ENCODE data around the gene KICS2.
"Not testable (repeated sequence)": the region's sequence is repeated elsewhere in the genome, so short reads cannot be mapped to it uniquely, and the experiment has no call there.

Gene KICS2

DNA sequence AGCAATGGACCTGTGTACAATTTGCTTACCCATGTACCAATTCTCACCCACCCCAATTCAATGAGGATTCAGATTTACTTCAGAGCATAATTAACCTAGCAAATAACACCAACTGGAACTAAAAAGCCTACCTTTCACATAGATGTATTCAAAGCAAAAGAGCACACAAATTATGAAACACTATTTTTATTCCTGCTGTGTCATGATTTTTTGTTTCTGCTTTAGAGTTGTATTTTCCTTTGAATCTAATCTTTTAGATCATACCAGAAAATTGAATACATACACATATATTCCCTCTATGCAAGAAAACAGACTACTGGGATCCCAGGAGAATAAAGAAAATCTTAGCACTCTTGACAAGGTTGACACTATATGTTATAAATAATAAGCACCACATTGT lies 5.9 kb downstream of the KICS2 start:
- no peak for DNase-seq (ENCODE audit: low read depth)

DNA sequence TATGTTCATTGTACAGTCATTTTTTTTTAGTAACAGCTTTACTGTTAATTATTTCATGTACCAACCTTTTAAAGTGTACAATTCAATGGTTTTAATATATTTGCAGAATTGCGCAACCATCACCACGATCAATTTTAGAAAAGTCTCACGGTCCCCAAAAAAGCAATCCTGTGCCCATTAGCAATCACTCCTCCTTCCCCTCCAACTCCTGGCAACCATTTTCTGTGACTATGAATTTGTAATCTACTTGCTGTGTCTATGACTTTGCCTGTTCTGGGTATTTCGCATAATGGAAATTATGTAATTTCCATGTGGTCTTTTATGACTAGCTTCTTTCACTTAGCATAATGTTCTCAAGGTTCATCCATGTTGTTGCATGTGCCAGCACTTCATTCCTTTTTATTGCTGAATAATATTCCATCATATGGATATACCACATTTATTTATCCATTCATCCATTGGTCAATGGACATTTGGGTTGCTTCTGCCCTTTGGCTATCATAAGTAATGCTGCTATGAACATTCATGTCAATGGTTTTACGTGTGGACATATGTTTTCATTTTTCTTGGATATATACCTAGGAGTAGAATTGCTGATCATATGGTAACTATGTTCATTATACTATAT lies 9.9 kb downstream of the KICS2 start:
- no peak for DNase-seq (ENCODE audit: low read depth)

DNA sequence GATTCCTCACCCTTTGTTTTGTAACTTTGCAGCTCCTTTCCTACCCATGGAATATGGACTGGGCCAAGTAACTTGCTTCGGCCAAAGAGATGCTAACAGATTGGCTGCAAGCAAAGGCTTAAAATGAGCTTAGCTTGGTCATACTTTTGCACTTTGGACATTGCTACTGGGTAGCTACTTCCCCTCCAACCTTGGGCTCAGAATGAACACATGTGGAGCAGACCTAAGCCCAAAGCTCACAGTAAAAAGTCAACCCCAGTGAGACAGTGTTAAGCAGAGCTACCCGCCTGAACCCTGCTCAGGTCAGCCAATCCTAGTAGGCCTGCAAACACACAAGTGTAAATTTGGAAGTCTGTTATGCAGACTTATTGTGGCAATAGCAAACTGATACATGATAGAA lies 14.6 kb downstream of the KICS2 start:
- no peak for DNase-seq (ENCODE audit: low read depth)

DNA sequence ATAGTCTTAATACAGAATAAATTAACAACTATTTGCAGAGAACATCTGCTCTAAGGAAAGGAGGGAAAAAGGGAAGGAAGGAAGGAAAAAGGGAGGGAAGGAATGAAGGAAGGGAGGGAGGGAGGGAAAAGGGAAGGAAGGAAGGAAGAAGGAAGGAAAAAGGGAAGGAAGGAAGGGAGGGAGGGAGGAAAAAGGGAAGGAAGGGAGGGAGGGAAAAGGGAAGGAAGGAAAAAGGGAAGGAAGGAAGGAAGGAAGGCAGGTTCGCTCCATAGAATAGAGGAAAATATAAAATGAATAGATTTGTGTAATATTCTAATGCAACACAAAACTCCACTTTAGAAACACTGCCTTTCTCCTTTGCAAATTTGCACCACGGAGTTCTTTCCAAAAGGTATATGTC lies 16.6 kb downstream of the KICS2 start:
- no peak for DNase-seq (ENCODE audit: low read depth)

DNA sequence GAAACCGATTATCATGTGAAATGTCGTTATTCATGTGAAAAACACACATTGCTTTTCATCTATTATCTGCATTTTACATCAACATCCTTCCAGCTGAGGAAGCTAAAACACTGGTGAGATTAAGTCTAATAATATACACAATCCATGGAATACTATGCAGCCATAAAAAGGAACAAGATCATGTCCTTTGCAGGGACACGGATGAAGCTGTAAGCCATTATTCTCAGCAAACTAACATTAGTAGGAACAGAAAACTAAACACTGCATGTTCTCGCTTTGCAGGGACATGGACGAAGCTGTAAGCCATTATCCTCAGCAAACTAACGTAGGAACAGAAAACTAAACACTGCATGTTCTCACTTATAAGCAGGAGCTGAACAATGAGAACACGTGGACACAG lies 18.3 kb downstream of the KICS2 start:
- no peak for DNase-seq (ENCODE audit: low read depth)

DNA sequence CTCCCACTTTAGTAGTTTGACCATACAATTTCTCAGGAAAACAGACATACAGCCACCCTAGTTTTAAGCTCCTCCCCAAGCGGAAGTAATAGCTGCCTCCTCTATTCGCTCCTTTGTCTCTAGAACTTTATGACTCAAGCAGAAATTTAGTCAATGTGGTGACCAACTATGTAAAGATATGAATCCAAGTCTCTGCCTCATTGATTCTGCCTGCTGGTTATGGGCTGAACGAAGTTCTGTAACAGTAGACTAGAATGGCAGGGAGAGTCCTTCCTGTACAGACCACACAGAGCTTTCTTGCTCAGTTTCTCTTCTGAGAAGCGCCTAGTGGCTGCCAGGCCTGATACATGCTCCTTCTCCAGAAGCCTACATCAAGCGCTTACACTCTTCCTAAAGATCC lies 19.1 kb downstream of the KICS2 start:
- DNase-seq (ENCODE audit: low read depth) = no peak

DNA sequence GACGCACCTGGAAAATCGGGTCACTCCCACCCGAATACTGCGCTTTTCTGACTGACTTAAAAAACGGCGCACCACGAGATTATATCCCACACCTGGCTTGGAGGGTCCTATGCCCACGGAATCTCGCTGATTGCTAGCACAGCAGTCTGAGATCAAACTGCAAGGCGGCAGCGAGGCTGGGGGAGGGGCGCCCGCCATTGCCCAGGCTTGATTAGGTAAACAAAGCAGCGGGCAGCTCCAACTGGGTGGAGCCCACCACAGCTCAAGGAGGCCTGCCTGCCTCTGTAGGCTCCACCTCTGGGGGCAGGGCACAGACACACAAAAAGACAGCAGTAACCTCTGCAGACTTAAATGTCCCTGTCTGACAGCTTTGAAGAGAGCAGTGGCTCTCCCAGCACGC lies 26.3 kb downstream of the KICS2 start:
- not testable (repeated sequence) for DNase-seq (ENCODE audit: low read depth)

DNA sequence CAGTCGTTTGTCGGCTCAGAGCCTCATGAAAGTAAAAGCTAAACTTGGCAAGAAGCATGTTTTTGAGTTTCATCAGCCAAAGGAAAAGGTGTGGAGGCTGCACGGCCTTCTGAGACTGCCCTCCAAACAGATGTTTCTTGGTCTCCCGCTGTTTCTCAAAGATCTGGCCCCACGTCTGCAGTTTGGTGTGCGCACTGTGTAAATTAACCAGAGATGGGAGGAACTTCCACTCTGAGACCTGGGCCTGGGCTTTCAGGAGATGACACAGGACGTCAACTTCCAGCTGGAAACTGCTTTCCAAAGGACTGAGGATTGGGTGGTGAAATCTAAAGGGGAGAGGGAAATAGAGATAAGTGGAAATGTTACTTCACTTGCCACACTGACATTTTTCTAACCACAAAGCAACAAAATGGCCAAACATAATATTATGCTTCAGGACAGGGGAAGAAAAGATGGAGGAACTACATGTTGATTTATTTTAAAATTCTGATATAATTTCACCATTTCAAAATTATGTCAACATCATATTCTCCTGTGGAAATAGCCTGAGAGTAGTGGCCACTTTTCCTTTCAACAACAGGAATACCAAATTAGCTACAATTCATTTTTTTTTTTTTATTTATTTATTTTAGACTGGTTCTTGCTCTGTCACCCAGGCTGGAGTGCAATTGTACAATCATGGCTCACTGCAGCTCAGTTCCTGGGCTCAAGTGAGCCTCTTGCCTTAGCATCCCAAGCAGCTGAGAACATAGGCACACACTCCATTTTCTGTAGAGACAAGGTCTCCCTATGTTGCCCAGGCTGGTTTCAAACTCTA lies 27.6 kb downstream of the KICS2 start:
- no peak for DNase-seq (ENCODE audit: low read depth)

DNA sequence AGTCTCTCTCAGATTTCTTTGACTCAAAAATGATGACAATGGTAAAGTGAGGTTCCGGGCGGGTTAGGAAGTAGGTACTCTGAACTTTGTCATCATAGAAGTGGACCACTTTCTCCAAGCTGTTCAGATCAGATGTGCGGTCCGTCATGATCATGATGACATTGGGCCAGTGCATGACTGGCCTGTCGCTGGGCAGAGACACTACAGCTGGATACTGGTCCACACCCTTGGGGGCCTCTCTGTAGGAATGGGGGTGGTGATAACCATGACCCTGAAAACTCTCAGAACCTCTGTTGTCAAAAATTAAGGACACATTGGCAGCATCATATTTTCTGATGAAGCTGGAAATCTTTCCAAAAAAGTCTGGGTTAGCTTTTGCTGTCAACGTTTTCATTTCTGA lies 28.2 kb downstream of the KICS2 start:
- DNase-seq (ENCODE audit: low read depth) = no peak

DNA sequence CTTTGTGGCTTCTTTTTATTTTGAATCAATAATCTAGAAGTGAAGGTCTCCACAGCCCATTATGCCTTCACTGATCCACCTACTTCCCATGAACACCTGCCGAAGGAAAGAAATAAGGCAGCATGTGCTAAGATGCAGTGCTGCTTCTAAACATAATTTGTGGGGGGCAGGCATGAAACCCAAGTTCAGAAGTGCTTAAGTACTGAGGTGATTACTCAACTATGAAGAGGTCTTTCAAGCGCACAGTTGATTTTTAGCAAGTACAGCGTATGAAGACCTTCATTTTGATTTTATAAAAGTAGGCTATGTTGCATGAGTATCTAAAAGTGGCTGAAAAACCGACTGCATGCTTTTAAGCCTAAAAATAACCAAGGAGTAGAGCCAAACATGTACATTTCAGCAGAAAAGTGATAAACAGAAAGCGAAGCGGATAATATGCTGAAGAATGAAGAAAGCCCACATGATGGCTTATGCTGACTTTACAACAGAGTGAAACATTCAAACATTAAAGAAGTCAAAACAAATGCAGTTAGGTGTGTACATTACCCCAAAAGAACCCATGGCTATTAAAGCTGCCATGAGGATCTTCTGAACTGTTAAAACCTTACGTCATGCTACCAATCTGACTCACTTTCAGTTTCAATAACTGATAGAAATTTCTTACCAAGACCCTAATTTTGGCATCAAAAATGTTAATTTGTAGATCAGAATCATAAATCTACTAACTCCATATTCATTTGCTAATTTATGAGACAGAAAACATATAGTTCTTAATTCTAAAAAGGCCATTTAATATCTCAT lies 29.3 kb downstream of the KICS2 start:
- DNase-seq (ENCODE audit: low read depth) = no peak

DNA sequence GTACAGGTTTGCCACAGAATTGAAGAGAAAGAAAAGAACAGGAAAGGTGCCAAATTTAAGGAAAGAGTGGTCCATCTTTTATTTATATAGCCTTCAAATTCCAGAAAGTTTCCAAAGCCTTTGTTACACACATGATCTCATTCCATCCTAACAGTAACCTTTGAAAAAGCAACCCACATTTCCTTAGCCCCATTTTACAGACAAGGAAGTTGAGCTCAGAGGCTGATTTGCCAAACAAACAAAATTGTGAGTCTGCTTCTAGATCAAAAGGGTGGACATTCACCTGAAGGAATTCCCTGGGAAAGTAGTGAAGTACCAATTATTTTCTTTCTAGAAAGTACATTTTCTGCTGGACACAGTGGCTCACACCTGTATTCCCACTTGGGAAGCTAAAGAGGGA lies 32.0 kb downstream of the KICS2 start:
- DNase-seq (ENCODE audit: low read depth) = no peak

DNA sequence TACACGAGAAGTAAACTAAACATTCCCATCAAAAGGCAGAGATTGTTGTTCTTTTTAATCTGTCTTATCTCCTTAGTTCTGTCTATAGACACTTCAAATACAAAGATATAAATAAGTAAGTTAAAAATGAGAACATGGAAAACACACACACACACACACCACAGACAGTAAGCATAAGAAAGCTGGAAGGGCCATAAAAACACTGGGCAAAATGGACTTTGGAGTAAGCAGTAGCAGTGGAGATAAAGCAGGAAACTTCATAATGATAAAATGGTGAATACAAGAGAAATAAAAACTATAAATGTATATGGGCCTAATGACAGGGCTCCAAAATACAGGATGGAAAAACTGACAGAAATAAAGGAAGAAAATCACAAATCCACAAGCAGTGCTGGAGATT lies 32.6 kb downstream of the KICS2 start:
- no peak for DNase-seq (ENCODE audit: low read depth)

DNA sequence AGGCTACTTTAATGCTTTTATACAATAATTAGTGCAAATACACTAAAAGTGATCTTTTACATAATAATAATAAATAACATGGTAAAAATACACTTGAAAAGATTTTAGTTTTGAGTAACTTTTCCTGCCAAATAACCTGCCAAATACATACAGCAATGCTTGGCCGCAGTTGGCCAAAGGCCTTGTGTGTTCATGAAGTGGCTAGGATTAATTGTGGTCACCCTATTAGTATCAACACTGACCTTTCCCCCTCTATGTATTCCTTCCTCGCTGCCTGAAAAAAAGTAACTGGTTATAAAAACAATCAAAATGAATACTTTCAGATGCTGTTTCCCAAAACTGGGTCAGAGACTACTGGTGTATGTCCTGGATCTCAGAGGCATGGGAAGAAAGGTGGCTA lies 34.3 kb downstream of the KICS2 start:
- no peak for DNase-seq (ENCODE audit: low read depth)

DNA sequence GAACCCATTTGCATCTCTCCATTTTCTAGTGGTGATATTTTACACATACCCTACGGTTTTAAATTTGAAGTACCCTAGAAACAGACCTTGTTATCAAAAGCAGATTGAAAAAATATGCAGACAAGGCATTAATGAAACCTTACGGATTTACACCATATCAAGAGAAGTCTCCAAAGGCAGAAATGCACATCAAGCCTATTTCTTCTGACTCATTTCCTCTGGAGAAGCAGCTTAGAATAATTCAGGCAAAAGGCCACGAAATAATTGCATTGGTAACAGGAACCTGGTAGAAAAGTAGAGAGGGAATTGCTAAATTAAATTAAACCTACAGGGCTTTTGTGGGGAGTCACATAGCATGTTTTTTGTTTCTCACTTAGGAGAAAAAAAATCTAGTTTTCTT lies 34.7 kb downstream of the KICS2 start:
- DNase-seq (ENCODE audit: low read depth) = no peak

DNA sequence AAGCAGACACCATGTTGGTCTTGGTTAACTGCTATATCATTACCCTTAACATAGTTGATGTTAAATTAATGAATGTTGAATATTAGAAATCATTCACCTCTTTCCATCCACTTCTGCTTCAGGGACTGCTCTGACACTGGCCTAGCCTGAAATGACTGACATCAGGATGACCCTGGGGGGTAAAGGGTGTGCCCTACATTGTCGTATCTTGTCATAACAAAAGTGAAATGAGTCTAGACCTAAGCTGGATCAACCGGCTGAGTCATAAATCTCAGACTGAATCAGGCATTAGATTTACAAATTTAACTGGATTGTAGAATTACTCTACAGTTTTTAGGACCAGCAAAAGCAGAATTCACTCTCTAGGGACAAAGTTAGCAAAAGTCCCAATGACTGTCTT lies 35.3 kb downstream of the KICS2 start:
- no peak for DNase-seq (ENCODE audit: low read depth)

DNA sequence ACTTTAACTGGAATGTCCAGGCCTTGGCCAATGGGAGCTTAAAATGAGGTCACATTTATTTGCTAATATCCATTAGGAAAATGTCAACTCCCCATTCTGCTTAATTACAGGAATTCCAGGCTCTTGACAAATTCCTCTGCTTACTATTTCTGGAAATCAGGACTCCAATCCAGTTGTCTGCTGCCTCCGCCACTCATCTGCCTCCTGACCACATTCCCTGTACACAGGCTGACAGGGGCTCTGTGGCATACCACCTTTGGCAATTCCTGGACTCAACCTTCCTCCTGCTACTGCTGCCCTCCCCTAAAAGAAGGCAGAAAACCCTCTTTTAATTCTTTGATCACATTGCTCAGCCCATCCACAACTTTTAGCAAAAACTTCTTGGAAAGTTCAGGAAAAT lies 37.9 kb downstream of the KICS2 start:
- no peak for DNase-seq (ENCODE audit: low read depth)

DNA sequence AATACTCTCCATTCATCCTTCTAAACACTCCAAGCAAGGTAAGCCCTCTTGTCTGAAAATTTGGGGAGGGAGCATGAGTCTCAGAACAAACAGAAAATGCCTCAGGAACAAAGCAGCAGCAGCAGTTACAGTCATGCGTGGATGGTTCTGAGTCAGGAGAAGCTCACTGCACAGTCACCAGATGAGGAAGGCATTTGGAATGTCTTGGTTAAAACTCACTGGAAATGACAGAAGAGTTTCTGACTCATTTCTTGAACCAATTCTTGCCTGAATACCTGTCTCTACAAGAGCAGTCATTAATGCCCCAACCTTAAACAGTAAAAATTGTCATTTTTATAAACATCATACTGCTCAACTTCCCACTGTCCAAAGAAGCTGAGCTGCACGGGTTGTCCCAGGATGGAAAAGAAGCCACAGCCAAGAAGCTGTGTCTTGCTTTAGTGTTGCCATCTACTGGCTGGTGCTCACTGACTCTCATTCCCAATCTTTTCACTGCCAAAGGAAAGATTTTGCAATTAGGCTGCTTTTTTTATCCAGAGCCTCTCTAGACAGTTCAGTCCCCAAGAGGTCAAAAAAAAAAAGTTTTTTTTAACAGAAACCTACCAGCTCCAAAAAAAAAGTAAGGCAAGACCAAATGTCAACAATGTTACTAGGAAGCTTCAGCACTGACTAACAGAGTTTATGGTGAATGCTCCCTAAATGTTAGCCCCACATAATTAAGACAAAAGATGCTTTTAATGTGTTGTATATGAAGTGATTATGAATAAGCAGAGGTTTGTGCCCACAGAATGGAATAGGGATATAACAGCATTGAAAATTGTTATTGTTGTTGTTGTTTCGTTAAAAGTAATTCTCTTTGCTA lies 40.4 kb downstream of the KICS2 start:
- no peak for DNase-seq (ENCODE audit: low read depth)

DNA sequence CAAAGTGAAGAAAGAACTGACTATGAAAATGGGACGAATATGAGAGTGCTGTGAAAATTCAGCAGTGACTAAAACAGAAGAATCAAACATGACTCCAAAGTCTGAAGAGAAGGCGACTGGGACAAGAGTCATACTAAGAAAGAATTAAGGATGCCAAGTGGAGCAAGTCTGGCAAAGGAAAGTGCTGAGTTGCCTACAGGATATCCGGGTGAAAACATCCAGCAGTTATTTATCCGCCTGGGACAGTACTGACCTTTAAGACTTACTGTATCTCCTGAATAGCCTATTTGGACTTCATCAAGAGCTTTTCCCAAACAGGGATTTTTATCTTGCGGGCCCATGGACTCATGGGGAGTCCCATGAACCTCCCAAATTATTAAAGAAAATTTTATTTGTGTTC lies 41.1 kb downstream of the KICS2 start:
- DNase-seq (ENCODE audit: low read depth) = no peak

DNA sequence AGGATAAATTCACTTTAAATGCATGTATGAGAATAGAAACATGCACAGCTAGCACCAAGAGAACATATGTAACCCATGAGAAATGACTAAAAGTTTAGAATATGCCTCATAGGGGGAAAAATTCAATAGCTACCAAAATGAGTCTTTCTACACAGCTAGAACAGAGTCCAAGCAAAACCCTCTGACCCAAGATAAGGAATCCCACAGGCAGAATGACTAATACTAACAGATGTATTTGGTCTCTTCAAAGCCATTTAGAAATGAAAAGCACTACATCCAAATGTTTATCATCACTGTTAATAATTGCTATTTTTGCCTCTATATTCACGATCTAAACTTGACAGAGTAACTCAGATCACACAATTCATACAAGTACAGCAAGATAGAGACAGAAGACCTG lies 44.0 kb downstream of the KICS2 start:
- no peak for DNase-seq (ENCODE audit: low read depth)

DNA sequence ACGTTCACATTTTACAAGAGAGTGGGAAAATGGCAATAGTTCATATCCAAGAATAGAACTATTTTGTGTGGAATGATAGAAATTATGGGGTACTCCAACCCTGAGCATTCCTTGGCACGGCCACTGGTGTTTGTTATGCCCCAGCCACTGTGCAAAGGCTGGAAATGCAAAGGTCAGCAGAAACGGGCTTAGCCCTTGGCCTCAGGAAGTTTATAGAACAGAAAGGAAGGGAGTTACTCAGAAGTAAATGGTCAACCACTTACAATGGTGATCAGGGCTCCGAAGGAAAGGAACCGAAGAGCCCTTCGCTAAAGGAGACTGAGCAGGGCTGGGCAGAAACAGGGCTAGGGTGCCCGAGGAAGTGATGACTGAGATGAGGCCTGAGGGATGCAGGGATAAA lies 45.1 kb downstream of the KICS2 start:
- DNase-seq (ENCODE audit: low read depth) = no peak

DNA sequence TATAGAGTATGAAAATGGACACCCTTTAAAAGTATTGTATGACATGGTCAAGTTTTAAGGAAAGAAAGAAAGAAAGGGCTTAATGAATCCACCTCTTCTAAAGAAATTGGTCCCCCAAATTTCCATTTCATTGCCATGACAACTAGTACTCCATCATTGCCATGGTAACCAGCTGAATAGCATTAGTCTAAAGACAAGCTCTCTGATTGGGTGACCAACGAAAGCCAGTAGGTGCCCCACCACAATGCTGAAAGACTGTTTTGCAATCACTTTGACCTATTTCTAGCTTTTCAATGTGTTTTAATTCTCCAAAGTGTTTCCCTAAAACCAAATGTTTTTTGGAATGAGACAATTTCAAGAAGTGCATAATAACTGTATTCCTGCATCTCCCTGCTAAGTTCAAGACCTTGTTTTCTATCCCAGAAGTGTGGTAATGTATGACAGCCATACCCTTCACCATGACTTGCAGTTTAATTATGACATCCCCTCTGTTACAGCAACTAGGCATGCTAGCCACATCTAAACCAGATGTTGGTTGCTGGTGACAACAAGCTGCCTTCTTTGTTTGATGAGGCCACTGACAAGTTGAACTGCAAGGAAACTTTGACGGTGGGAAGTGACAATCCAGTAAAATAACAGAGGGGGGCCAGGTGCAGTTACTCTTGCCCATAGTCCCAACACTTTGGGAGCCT lies 46.7 kb downstream of the KICS2 start:
- DNase-seq (ENCODE audit: low read depth) = no peak

DNA sequence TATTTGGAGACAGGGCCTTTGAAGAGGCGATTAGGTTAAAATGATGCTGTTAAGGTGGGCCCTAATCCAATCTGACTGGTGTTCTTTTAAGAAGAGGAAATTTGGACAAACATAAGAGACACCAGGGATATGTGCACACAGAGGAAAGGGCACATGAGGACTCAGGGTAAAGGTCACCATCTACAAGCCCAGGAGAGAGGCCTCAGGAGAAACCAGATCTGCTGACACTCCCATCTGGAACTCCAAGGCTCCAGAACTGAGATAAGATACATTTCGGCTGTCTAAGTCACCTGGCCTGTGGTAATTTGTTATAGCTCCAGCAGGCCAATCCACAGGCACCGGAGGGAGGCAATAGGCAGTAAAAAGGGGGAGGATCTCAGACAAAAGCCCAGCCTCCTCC lies 48.6 kb downstream of the KICS2 start:
- DNase-seq (ENCODE audit: low read depth) = no peak

Measured in activated T-cell treated with anti-CD3 and anti-CD28 coated beads for 24 hours (primary cell).